NK-92 treated with Interleukin-12 subunit alpha and Interleukin-12 subunit beta, amount 100 ng/mL, for 24 hours (cell line): ENCODE results near the gene SPIRE2.
"Not testable (repeated sequence)": the region's sequence is repeated elsewhere in the genome, so short reads cannot be mapped to it uniquely, and the experiment has no call there.

Experiments
- DNase-seq: peaks from one replicate; lab custom pipeline; 2025; lab: John Stamatoyannopoulos, UW

The SPIRE2 gene

GRCh38 chr16:89898201-89898967 lies 70.1 kb downstream of the SPIRE2 start:
- no peak for DNase-seq

DNA sequence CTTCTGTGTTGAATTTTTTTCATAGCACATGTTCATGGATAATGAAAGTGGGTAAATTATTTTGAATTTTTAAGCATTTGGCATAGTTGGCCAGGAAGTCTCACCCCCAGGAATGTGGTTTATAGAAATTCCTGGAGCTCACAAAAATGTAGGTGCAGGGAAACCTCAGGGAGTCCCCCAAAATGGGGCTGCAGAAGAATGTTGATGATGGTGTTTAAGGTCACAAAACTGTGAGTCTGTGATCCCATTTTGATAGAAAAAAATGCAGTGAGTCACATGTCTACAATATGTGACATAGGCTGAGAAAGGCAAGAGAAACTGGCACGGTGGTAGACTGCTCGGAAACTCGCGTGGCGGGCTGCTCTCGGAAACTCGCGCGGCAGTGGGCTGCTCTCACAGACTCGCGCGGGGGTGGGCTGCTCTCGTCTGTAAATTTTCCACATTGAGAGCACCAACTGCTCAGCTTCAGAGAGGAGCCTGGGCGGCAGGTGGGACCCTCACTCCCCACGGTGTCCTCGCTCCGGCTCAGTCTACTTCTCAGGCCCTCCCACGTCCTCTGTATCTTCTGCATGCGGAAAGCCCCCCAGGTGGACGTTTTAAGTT lies 71.7 kb downstream of the SPIRE2 start:
- no peak for DNase-seq

- DNase-seq = no peak
Measured at GRCh38 chr16:89900885-89901284, 72.6 kb downstream of the SPIRE2 start.

DNA sequence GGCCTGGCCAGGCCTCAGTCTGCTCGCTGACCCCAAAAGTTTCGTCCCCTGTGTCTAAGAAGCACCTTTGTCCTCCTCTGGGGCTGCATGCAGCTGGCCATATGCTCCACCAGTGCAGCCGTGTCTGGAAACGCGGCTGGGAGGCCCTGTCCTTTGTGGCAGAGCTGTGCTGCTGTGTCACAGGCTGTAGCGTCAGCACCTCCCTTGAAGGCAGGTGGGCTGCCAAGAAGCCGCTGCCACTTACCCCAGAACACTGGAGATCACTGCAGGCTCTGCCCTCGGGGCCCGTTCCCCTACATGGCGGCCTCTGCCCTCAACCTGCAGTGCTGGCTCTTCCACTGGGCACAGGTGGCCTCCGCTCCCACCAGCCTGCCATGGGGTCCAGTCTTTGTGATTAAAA lies 74.7 kb downstream of the SPIRE2 start:
- DNase-seq = no peak

- no peak for DNase-seq
Measured at GRCh38 chr16:89903908-89904515, 75.7 kb downstream of the SPIRE2 start.

GRCh38 chr16:89904606-89905510 lies 76.6 kb downstream of the SPIRE2 start:
- DNase-seq = no peak

GRCh38 chr16:89905511-89906139 lies 77.3 kb downstream of the SPIRE2 start:
- no peak for DNase-seq

DNA sequence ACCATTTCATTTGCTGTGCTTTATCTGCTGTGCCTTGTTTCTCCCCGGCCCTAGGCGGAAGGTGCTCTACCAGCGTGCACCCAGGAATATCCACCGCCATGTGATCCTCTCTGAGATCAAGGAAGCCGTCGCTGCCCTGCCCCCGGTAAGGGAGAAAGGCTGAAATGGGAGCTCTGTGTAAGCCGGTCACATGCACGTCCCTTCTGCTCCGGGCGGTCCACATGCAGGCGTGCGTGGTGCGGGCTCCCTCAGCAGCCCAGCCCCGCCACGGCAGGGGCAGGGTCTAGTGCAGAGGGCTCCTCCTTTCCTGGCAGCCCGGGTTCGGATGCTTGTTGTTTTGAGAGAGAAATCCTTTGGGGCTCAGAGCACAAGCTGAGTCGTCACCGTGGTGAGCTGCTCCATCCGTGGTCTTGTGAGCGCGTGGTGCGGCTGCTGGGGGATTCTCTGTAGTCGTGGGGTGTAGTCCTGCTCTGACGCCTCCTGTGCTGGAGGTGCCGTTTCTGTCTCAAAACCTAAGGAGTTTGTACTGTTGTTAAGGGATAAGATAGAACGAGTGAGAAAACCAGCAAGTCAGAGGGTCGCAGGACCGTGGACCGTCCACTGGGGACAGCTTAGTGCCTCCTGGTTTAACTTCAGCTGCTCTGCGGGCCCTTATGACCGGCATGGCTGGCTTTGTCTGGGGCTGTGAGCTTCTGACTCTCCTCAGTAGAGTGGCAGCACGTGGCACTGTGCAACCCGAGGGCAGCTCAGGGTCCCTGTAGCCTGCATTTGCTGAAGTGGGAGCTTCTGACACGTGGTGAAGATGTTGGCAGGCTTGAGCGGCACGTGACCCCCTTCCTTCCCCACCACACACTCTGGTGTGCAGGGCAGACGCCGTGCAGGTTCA lies 78.1 kb downstream of the SPIRE2 start:
- DNase-seq = no peak

DNA sequence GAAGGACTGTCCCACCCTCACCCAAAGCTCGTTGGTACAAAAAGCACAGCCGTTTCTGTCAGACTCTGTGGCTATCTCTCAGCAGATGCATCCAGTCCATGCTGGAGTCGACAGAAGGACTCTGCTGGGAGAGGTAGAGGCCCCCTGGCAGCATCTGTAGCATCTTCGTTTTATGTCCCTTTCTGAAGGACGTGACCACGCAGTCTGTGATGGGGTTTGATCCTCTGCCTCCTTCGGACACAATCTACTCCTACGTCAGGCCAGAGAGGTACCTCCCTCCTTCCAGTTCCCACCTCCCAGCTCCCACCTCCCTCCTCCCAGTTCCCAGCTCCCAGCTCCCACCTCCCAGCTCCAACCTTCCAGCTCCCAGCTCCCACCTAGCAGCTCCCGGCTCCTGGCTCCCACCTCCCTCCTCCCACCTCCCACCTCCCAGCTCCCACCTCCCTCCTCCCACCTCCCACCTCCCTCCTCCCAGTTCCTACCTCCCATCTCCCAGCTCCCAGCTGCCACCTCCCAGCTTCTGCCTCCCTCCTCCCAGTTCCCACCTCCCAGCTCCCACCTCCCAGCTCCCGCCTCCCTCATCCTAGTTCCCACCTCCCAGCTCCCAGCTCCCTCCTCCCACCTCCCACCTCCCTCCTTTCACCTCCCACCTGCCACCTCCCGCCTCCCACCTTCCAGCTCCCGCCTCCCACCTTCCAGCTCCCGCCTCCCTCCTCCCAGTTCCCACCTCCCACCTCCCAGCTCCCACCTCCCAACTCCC lies 79.0 kb downstream of the SPIRE2 start:
- no peak for DNase-seq

DNA sequence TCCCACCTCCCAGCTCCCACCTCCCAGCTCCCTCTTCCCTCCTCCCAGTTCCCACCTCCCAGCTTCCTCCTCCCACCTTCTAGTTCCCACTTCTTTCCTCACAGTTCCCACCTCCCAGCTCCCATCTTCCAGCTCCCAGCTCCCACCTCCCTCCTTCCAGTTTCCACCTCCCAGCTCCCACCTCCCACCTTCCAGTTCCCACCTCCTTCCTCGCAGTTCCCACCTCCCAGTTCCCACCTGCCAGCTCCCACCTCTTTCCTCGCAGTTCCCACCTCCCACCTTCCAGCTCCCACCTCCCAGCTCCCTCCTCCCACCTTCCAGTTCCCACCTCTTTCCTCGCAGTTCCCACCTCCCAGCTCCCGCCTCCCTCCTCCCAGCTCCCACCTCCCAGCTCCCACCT lies 80.0 kb downstream of the SPIRE2 start:
- DNase-seq = no peak

GRCh38 chr16:89909777-89910716 lies 81.8 kb downstream of the SPIRE2 start:
- no peak for DNase-seq

DNA sequence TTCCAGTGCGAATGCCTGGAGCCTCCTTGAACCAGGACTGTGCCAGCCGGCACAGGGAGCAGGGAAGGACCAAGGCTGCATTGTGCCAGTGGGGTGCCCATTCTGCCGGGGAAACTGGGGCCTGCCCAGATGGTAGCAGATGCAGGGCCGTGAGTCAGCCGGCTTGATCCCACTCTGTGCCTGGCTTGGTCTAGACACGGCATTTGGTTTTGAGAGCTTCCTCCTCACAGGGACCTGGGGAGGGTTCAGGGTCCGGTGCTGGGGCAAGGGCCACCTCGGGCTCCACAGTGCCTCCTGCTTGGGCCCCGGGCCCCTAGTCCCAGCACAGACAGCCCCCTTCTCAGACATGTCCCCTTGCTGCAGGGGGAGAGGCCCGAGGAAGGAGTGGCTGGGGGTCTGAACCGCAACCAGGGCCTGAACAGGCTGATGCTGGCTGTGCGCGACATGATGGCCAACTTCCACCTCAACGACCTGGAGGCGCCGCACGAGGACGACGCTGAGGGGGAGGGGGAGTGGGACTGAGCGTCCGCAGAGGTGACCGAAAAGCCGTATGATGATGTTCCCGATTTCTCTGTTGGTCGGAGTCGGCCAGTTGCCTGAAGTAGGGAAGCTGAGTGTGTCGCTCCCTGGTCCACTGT lies 82.6 kb downstream of the SPIRE2 start:
- DNase-seq = no peak

GRCh38 chr16:89911375-89911774 lies 83.1 kb downstream of the SPIRE2 start:
- no peak for DNase-seq

- DNase-seq = no peak
Measured at GRCh38 chr16:89912143-89912542, 83.9 kb downstream of the SPIRE2 start.

DNA sequence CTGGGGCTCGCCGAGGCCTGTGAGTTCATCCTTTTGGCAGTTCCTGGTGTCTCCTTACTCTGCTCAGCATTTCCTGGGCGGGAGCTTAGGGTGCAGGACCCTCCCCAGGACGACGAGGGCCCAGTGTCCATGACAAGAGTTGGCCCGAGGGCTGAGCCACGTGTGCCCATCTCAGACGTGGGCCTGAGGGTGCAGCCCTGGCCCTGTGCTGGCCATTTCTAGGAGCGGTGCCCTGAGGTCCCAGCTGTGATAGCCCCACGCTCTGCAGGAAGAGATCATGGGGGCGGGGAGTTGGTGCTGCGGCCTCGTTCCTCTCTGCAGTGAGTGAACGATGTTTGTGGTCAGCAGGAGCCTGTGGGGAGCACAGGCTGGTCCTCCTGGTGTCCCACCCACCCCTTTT lies 84.4 kb downstream of the SPIRE2 start:
- DNase-seq = no peak

GRCh38 chr16:89913408-89914387 lies 85.4 kb downstream of the SPIRE2 start:
- no peak for DNase-seq

- DNase-seq = not testable (repeated sequence)
Measured at GRCh38 chr16:89914642-89915285, 86.5 kb downstream of the SPIRE2 start.
